Measurements from ENCODE around the gene JAM3. TPM values are rescaled to one million over a fixed set of nuclear protein-coding genes. Genes with fewer than 3 reads are reported as not detected.

Gene JAM3
- total RNA-seq, 1 donor from 2014 or later = 39.5 TPM

DNA sequence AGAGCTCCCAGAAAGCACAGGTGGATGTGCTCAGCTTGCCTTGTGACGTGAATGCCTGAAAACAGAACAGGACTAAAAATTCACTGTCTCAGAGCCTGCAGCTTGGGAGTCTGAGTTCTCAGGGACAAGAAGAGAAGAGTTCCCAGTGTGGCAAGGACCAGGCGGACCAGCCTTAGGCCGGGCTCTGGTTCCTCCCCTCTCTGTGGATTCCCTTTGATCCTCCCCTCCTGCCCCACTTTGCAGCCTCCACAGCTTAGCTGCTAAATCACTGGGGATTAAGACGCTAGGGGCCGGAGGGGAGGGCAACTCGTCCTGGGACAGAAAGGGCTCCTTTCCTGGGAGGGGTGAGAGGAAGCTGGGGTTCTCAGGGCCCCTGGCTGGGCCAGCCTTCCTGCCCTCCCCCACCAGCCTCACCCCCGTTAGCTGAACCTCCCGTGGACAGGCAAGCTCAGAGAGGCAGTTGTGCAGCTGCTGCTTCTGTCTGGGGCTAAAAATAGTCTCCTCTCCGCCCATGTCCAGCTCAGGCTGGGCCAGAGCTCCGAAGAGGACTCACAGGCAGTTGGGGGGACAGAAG is 29.9 kb upstream of the JAM3 start:
- DNase-seq (ENCODE audit: low spot score in 2 of 2) = no peak

DNA sequence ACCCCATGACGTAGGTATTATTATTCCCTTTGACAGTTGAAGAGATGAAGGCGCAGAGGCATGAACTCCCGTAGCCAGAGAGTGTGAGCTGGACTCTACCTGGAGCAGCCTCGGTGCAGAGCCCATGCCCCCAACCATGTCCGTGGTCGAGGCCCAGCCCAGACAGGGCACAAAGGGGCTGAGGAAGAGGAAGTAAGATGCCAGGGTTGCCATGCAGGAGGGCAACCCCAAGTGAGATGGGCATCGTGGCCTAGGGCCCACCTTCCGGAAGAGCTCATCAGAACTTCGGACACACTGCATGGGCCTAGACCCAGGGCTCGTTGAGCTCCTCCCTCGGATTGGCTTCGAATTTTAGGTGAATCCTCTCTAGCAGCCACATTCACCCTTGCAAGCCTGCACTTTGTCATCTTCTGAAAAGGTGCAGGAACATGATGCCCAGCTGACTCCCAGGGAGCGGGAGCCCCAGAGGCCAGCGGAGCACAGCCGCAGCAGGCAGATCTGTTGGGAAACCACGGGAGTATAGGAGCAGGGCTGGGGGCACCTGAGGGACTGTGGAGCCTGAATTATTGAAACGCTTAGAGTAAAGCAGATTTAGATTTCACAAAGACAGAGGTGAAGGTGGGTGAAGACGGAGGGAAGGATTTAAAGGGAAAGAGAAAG is 29.0 kb upstream of the JAM3 start:
- FAIRE-seq (no peak), DNase-seq (ENCODE audit: low spot score in 2 of 2) (no peak)

More for the DNA sequence above, 29.9 kb upstream of the JAM3 start:
- FAIRE-seq = no peak

- DNase-seq (ENCODE audit: low spot score in 2 of 2) (no peak), FAIRE-seq (no peak)
Observed at GRCh38 chr11:134040386-134041302, 28.2 kb upstream of the JAM3 start.

GRCh38 chr11:134041349-134041748 is 27.5 kb upstream of the JAM3 start:
- FAIRE-seq (no peak), DNase-seq (ENCODE audit: low spot score in 2 of 2) (no peak)

GRCh38 chr11:134041791-134042696 is 26.8 kb upstream of the JAM3 start:
- FAIRE-seq (no peak), DNase-seq (ENCODE audit: low spot score in 2 of 2) (no peak)

- DNase-seq (ENCODE audit: low spot score in 2 of 2) (no peak), FAIRE-seq (no peak)
Observed at GRCh38 chr11:134043821-134044420, 25.0 kb upstream of the JAM3 start.

DNA sequence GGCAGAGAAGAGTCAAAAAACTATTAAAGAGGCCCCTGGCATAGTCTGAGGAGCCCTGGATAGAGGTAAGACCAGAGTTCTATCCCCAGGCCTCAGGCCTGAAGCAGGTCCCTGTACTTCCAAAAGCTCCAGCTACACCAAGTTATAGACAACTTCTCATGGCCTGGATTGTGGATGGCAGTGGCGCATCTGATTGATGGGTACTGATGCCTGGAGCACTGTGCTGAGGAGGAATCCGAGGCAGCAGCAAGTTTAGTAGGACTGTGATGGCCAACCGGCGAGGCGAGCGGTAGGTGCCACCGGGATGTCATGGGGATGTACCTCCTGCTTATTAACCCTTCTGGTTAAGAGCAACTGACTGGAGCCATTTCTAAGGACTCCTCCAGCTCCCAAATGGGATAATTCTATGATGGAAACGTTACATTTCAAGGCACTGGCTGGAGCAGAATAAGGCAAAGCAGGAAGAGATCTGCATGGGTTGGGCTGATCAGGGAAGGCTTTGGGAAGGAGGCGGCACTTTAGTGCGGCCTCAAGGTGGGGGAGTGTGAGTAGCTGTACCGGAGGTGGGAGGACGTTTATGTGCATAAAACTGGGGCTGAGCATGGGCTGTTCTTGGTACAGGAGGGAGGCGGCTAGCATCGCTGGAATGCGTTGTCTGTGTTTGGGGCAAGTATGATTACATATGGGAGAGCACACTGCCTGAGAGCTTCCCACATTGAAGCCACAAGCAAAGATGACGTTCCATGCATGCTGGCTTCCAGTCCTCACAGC is 24.2 kb upstream of the JAM3 start:
- DNase-seq (ENCODE audit: low spot score in 2 of 2) = no peak
- no peak for FAIRE-seq

DNA sequence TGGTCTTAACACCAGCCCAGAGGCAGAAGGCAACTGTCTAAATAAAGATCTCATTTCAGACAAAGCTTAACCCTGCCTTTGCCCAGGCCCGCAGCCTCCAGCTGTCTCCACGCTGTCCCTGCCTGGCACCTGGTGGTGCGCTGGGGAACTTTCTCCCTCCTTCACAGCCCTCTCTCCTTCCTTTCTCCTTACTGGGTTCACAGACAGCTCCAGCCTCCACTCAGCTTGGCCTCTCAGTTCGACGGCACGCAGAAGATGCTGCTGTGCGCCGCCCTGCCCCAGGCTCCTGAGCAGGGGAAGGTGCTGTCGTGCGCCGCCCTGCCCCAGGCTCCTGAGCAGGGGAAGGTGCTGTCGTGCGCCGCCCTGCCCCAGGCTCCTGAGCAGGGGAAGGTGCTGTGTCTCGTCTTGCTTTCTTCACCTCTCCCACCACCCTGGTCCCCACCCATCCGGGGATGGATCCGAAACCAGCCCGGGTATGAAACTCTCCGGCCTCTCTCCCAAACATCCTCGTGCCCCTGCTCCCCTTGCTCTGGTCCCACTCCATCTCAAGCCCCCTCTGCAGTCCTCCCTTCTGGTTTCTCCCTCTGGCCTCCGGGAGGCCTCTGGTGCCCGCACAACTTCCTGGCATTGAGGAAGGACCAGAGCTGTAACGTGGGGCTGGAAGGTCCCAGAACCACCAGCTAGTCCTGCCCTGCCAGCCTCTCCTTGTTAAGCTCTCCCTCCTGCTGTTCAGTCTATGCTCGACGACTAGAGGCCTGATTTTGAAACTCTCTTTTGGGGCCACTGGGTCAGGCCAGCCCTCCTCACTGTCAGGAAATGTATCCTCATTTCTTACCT is 22.9 kb upstream of the JAM3 start:
- no peak for FAIRE-seq
- DNase-seq (ENCODE audit: low spot score in 2 of 2) = no peak

- no peak for DNase-seq (ENCODE audit: low spot score in 2 of 2)
Observed at GRCh38 chr11:134046681-134047449, 22.0 kb upstream of the JAM3 start.

DNA sequence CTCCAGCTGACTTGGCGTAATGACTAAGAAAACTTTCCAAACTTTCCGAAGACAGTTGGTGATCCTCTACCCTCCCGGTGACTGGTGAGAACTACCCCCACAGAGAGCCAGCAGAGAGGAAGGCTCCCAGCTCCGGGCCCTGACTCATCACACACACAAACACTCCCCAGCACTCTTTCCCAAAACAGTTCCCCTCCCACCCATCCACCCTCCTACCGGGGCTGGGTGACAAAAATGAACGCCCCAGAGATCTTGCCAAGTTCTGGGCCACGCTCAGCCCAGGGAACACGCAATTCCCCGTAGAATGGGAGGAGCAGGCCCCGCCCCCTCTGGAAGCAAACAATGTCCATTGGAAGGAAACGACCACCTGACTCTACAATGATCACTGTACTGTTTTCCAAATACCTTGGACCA is 21.3 kb upstream of the JAM3 start:
- DNase-seq (ENCODE audit: low spot score in 2 of 2) = no peak
- no peak for FAIRE-seq

More at GRCh38 chr11:134046681-134047449, 22.0 kb upstream of the JAM3 start:
- no peak for FAIRE-seq

- FAIRE-seq = no peak
- DNase-seq (ENCODE audit: low spot score in 2 of 2) = no peak
Observed at GRCh38 chr11:134048028-134048427, 20.8 kb upstream of the JAM3 start.

DNA sequence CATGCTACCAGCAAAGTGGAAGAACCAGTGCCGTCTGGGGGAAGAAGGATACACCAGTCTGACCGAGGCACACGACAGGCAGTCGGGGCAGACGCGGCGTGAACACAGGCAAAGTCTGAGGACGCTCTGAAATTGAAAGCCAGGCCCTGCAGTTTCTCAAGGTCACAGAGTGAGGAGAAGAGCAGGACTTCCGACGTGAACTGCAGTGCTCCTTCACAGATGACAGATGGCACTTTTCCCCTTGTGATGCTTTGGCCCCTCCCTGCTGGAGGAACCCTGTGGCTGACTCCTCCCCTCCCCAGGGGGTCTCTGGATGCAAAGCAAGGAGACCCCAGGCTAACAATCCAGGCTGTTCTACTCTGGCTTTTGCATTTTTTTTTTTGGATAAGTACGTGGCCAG is 19.6 kb upstream of the JAM3 start:
- no peak for DNase-seq (ENCODE audit: low spot score in 2 of 2)
- no peak for FAIRE-seq

GRCh38 chr11:134050541-134051383 is 18.1 kb upstream of the JAM3 start:
- FAIRE-seq (no peak), DNase-seq (ENCODE audit: low spot score in 2 of 2) (peak; percentile 86 to 87)

DNA sequence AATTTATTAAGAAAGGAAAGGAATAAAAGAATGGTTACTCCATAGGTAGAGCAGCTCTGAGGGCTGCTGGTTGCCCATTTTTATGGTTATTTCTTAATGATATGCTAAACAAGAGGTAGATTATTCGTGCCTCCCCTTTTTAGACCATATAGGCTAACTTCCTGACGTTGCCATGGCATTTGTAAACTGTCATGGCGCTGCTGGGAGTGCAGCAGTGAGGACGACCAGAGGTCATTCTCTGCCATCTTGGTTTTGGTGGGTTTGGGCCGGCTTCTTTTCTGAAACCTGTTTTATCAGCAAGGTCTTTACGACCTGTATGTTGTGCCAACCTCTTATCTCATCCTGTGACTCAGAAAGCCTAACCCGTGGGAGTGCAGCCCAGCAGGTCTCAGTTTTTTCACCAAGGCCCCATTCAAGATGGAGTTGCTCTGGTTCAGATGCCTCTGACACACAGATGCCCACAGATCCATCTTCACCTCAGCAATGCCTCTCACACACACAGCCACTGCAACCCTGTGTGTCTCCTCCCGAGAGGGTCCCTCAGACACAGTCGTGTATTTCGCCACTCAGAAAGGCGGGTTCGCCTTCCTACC is 16.4 kb upstream of the JAM3 start:
- FAIRE-seq = no peak
- no peak for DNase-seq (ENCODE audit: low spot score in 2 of 2)

GRCh38 chr11:134052988-134053945 is 15.6 kb upstream of the JAM3 start:
- DNase-seq (ENCODE audit: low spot score in 2 of 2) = no peak

More at GRCh38 chr11:134052988-134053945, 15.6 kb upstream of the JAM3 start:
- FAIRE-seq = no peak
